Stomach (tissue), 9 donors: ENCODE measurements around the gene TAF4. TPM values are rescaled to one million over a fixed set of nuclear protein-coding genes. Genes with fewer than 3 reads are reported as not detected.

Experiments
- DNase-seq, 2 donors: peaks; one replicate each; pipeline versions ENCODE4 v3.0.0 to v3.0.0-alpha.2; 2013 to 2019
- H3K27ac ChIP-seq, 5 donors: fragments of 200-600 bp in 4 of 5; sonication (generic) in 4 of 5; one replicate each; pipeline ENCODE4 v1.5.1; 2013 to 2019; ENCODE audit warnings: mild to moderate bottlenecking in 1 of 5, moderate library complexity in 1 of 5
- H3K27me3 ChIP-seq, 3 donors: fragments of 200-600 bp; sonication (generic); one replicate each; pipeline ENCODE4 v1.5.1; 2017 to 2019; ENCODE audit warnings: mixed run types in 1 of 3
- H3K36me3 ChIP-seq, 4 donors: fragments of 200-600 bp; sonication (generic); 1 replicate in 3 of 4; 2 replicates in 1 of 4; pipeline ENCODE4 v1.5.1; 2016 to 2019
- H3K4me1 ChIP-seq, 4 donors: fragments of 200-600 bp; sonication (generic); one replicate each; pipeline ENCODE4 v1.5.1; 2016 to 2019
- H3K4me3 ChIP-seq, 4 donors: fragments of 200-600 bp; sonication (generic) in 3 of 4; one replicate each; pipeline ENCODE4 v1.5.1; 2016 to 2019; ENCODE audit warnings: mild to moderate bottlenecking in 1 of 4
- H3K9me3 ChIP-seq, 4 donors: fragments of 200-600 bp; sonication (generic); one replicate each; pipeline ENCODE4 v1.5.1; 2016 to 2019
- CTCF ChIP-seq, 7 experiments: fragments of 450-650 bp in 4 of 7; fragments of 200-600 bp in 3 of 7; sonication (generic) in 3 of 7; IDR thresholded peaks; one replicate each; pipeline ENCODE4 v1.5.1; 2016 to 2019; ENCODE audit warnings: antibody characterized with exemption in 7 of 7, control low read depth in 2 of 7, mild to moderate bottlenecking in 1 of 7
- EP300 ChIP-seq: sonication (generic); formaldehyde crosslinking; IDR thresholded peaks from one replicate; pipeline ENCODE4 v1.6.1; 2017; ENCODE audit warnings: antibody characterized with exemption
- POLR2A ChIP-seq, 4 donors: fragments of 450-650 bp; IDR thresholded peaks; one replicate each; pipeline ENCODE4 v1.6.1; 2016; ENCODE audit warnings: antibody characterized with exemption in 4 of 4, control low read depth in 2 of 4, mild to moderate bottlenecking in 1 of 4, moderate library complexity in 1 of 4
- POLR2AphosphoS5 ChIP-seq, 3 donors: sonication (generic); formaldehyde crosslinking; IDR thresholded peaks; one replicate each; pipeline ENCODE4 v1.6.1; 2016; ENCODE audit warnings: antibody characterized with exemption in 3 of 3
- WGBS, 5 donors: extraction: QIAGEN DNeasy Blood & Tissue Kit in 3 of 5; methylation state at CpG; one replicate each; pipeline versions ENCODE4 v1.1.5 to v1.1.7; 2013 to 2018; 5-methylcytosine and 5-hydroxymethylcytosine counted together
- intact Hi-C: fragments of 100-400 bp; cut with DNase I; formaldehyde crosslinking; loops from one replicate; pipeline ENCODE4 v1.15.1; 2023; ENCODE audit warnings: low total_unique reads
- polyA plus RNA-seq, 3 donors: library from polyadenylated mRNA; stranded (reverse); fragments of 200-250 nt; gene quantifications; one replicate each; pipeline ENCODE4 v1.2.3, GENCODE V29; 2013
- total RNA-seq, 5 donors: library from RNA; depleted of rRNA; stranded (reverse); fragments of >200 nt; gene quantifications; one replicate each; pipeline versions ENCODE4 v1.1.0 to v1.2.3, GENCODE V29; 2014 to 2016
- donor health status: healthy with polysubstance abuse.
- donor health status: Bipolar disorder and iron deficiency.
- donor health status: healthy.

Gene TAF4
- total and polyA plus RNA-seq, 8 donors = 3.2 to 33.9 (median 11.2) TPM

- intact Hi-C loops = no loop called here
- Histone ChIP-seq H3K36me3 (peaks cover 0 to 10% (median 7%) of the 10 kb centered on the region in 4 donors), H3K27me3 (peaks cover 11 to 47% (median 24%) of the 10 kb centered on the region in 3 donors), H3K9me3 (no peaks in the 10 kb centered on the region), H3K4me3 (no peak overlapping the region), H3K4me1 (peaks cover 0 to 14% (median 8%) of the 10 kb centered on the region in 4 donors), H3K27ac (no peak overlapping the region)
- 25 to 75% (median 58%) methylated on average over 3 to 7 of the region's 7 CpGs for WGBS, 5 donors
- TF ChIP-seq POLR2A (IDR thresholded peaks at IDR 0.05) = no peak
- TF ChIP-seq POLR2AphosphoS5 (IDR thresholded peaks at IDR 0.05) = no peak
- no peak for TF ChIP-seq EP300
- no peak for TF ChIP-seq CTCF (IDR thresholded peaks at IDR 0.05)
- no peak for DNase-seq
These were observed 98.4 kb downstream of the TAF4 start for GRCh38 chr20:61967300-61967699.

DNA sequence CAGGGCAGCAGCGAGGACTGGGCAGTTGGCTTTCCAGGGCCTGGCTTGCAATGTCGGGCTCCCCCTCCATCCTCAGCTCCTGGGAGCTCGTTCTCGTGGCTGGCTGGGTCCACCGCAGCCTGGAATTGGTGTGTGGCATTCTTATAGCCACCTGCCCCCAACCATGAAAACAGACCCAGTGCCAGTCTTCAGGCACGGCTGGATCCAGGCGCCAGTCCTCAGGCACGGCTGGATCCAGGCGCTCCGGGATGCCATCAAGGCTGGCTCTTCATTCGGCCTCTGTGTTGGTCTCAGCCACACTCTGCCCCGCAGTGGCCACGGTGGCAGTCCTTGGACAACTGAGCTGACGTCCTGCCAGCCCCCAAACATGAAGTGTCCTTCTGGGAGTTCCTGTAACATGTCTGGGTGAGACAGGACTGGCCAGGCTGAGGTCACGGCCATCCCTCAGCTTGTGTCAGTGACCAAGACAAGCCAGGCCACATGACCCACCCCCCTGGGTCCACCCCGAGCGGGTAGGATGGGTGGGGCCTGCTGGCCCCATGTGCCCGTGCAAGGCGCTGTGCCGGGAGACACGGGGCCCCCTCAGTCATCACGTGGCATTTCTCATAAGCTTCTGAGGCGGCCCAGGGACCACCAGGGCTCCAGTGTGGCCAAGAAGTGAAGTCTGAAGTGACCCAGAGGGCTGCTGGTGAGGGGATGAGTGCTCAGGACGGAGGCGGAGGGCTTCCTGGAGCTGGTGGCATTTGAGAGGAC lies 99.0 kb downstream of the TAF4 start:
- intact Hi-C loops = no loop called here
- Histone ChIP-seq H3K27me3 (peaks cover 11 to 47% (median 24%) of the 10 kb centered on the region in 3 donors), H3K27ac (no peak overlapping the region), H3K36me3 (peaks cover 0 to 3% (median 1%) of the 10 kb centered on the region in 4 donors), H3K9me3 (no peaks in the 10 kb centered on the region), H3K4me3 (no peak overlapping the region), H3K4me1 (peaks cover 0 to 14% (median 8%) of the 10 kb centered on the region in 4 donors)
- no peak for DNase-seq
- 76 to 79% (median 76%) methylated on average over 14 to 25 of the region's 25 CpGs for WGBS, 5 donors
- TF ChIP-seq POLR2A (IDR thresholded peaks at IDR 0.05) (no peak), CTCF (IDR thresholded peaks at IDR 0.05) (no peak), EP300 (no peak), POLR2AphosphoS5 (IDR thresholded peaks at IDR 0.05) (no peak)

- TF ChIP-seq POLR2A (IDR thresholded peaks at IDR 0.05) = no peak
- TF ChIP-seq POLR2AphosphoS5 (IDR thresholded peaks at IDR 0.05) = no peak
- no peak for TF ChIP-seq EP300
- no peak for TF ChIP-seq CTCF (IDR thresholded peaks at IDR 0.05)
- WGBS, 5 donors = 11 to 48% (median 24%) methylated on average over 2 to 49 of the region's 49 CpGs
- no peaks in the 10 kb centered on the region for H3K9me3 ChIP-seq
- peaks cover 11 to 47% (median 24%) of the 10 kb centered on the region in 3 donors for H3K27me3 ChIP-seq
- peak in 1 of 2 donors; percentile 29 for DNase-seq
- H3K36me3 ChIP-seq = no peaks in the 10 kb centered on the region
- peaks cover 0 to 14% (median 8%) of the 10 kb centered on the region in 4 donors for H3K4me1 ChIP-seq
- H3K27ac ChIP-seq = no peak overlapping the region
- no peak overlapping the region for H3K4me3 ChIP-seq
- intact Hi-C loops = no loop called here
These were observed 99.8 kb downstream of the TAF4 start for GRCh38 chr20:61965606-61966491.
